GM13976 (cell line): ENCODE data around the gene WDR7.

Experiments
- DNase-seq: peaks from one replicate; pipeline ENCODE4 v3.0.0; 2012; ENCODE audit warnings: low spot score
- CTCF ChIP-seq: IDR thresholded peaks from 2 replicates; pipeline ENCODE4 v1.5.1; 2012; ENCODE audit warnings: borderline replicate concordance, mild to moderate bottlenecking; ENCODE audit not compliant: insufficient read depth; ENCODE audit errors: extremely low read depth, missing control alignments, control extremely low read depth
- in situ Hi-C: fragments of 300-500 bp; cut with MboI; formaldehyde crosslinking; loops from one replicate; pipeline ENCODE4 v1.12.0; 2022; ENCODE audit warnings: low sequenced_read_pairs, mixed read lengths, inconsistent platforms; ENCODE audit not compliant: unreplicated experiment

Gene WDR7

GRCh38 chr18:56935434-56936040, 284.4 kb downstream of the WDR7 start:
- DNase-seq, result no peak
- in situ Hi-C loops, result no loop called here
- TF ChIP-seq CTCF, result no peak

- in situ Hi-C loops, result no loop called here
- DNase-seq, result no peak
- TF ChIP-seq CTCF, result no peak
Observed at GRCh38 chr18:56936457-56936856, 285.3 kb downstream of the WDR7 start.

- DNase-seq, result no peak
- TF ChIP-seq CTCF, result no peak
- in situ Hi-C loops, result no loop called here
Observed at GRCh38 chr18:56937874-56938430, 286.8 kb downstream of the WDR7 start.

- in situ Hi-C loops, result no loop called here
- DNase-seq, result no peak
- no peak for TF ChIP-seq CTCF
Observed at GRCh38 chr18:56945171-56946083, 294.3 kb downstream of the WDR7 start.

GRCh38 chr18:56947236-56947635, 296.1 kb downstream of the WDR7 start:
- TF ChIP-seq CTCF, result no peak
- DNase-seq, result no peak
- in situ Hi-C loops, result no loop called here

GRCh38 chr18:56952026-56952425, 300.9 kb downstream of the WDR7 start:
- DNase-seq, result no peak
- TF ChIP-seq CTCF, result no peak
- in situ Hi-C loops, result no loop called here
